Dedifferentiated amniotic fluid mesenchymal stem cell (primary cell): Measurements from ENCODE around the gene MZB1.
A peak's percentile ranks its signal among the peaks of the same experiment; 100 is the strongest.
"Not testable (repeated sequence)": the region's sequence is repeated elsewhere in the genome, so short reads cannot be mapped to it uniquely, and the experiment has no call there.

Source experiments
- DNase-seq: peaks from one replicate; pipeline ENCODE4 v3.0.0-alpha.2; 2016; ENCODE audit errors: extremely low spot score

The MZB1 gene

DNA sequence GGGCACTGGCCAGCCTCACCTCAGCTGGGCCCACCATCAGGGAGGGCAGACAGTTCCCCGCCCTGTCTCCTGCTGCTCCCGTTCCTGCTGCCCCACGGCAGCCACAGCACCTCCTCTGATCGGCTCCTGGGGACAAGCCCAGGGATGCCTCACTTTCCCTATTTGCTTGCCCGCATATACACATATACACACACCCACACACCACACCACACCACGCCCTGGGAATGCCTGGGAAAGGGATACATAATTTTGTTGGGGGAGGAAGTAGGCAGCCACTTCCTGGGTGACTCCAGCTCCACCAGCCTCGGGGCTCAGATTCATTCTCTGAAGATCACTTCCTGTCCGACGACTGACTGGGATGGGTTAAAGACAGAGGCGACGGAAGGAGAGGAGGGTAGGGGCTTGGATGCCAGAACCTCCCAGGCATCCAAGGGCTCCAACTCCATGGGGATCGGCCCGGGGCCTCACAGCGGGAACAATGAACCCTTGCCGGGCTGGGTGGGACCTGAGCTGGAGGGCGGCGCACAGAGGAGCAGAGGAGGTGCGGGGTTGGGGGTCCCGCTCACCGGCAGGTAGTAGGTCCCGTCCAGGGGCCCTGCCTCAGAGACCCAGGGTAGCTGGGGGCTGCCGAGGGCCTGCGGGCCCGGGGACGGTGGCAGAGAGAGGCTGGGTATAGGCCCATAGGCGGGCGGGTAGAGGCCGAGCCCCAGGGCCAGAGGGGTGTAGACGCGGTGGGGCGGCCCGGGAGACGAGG, 2.0 kb upstream of the MZB1 start:
- DNase-seq: no peak

DNA sequence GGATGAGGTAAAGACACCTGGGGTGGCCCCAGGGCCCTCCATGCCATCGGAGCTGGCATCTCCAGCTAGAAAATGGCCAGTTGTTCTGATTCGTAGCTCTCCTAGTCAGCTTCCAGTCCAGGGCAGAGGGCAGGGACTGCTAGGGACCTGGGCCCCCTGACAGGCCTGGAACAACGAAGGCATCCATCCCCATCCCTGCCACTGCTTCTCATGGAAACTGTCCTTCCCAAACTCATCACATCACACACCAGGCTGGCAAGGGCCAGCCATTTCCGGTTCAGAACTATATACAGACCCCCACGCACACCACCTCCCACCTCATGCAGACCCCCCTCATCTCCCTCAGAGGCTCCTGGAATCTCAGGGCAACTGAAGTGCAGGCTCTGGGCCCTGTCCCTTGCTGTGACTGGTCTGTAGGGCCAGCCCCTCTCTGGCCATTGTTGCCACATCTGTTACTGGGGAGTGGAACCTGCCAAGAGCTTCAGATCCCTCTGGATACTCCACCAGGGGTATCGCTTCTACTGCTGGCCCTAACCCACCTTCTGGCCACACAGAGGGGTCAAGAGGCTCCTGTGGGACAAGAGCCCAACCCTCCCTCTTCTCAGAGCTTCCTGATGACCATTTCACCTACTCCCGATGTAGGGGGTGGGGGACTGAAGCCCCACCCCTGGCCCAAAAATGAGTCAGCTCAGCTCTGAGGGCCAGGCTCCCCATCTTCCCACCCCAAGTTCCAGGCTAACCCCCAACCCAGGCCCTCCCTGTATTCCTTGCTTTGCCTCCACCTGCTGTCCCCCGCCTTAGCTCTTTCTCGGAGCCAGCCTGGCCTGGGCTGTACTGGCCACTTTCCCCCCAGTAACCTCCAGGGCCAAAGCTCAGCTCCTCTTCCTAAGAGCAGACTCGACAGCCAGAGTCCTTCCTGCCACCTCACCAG, 1.2 kb upstream of the MZB1 start:
- no peak for DNase-seq

DNA sequence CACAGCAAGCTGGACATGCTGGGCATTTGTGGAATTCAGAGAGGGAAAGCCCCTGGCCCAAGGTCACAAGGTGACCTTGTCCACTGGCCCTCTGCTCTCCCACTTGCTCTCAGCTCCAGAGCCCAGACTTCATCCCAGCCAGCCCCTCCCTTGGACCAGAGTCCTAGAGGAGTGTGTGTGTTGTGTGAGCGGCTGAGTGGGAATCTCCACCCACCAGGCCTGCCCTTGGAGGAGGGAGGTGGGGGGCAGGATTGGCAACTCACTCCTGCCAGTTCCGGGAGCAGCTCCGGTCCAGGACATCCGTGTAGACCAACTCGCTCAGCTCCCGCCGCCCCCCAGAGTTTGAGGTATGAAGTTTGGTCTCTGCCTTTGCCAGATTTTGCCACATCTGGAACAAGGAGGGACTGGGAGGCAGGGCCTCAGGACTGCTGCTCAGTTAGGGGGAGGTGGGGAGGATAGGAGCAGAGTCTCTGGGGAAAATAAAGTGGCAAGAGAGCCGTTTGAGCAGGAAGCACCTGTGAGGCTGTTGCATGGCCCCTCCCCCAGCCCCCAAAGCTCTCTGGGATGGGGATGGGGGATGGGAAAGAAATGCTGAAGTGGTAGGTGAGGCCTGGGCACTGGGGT, 1.4 kb downstream of the MZB1 start:
- no peak for DNase-seq

DNA sequence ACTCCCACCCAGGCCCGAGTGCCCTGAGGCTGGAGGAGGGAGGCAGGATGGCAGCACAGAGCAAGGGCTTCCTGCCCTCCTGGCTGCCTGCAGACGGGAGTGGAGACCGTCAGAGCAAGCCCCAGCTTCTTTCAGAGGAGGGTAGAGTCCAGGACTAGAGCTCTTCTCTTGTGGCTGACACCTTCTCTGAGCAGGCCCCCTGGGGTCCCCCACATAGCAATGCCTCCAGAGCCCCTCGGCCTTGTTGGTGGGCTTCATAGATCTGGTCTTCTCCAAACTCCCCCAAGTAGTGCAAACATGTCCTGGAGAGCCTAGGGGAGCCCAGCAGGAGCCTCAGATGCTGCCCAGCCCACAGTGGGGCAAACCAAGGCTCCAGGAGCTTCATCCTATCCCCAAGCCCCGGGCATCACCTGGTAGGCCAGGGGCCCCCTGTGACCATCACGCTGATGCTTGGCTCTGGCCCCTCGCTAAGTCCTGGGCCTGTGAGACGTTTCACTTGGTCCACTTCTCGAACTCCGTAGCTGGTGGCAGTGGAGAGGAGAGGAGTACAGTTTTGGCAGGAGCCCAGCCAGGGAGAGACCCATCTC, 2.0 kb downstream of the MZB1 start:
- DNase-seq: no peak

DNA sequence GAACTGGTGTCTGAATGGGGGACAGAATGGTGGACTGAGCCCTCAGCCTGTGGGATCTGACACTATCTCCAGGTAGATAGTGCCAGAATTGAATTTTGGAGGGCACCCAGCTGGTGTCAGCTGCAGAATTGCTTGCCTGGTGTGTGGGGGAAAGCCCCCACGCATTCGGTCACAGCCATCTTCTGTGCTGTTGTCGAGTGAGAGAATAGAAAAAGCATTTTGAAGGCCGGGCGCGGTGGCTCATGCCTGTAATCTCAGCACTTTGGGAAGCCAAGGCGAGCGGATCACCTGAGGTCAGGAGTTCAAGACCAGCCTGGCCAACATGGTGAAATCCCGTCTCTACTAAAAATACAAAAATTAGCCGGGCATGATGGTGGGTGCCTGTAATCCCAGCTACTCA, 2.8 kb downstream of the MZB1 start:
- DNase-seq: not testable (repeated sequence)

DNA sequence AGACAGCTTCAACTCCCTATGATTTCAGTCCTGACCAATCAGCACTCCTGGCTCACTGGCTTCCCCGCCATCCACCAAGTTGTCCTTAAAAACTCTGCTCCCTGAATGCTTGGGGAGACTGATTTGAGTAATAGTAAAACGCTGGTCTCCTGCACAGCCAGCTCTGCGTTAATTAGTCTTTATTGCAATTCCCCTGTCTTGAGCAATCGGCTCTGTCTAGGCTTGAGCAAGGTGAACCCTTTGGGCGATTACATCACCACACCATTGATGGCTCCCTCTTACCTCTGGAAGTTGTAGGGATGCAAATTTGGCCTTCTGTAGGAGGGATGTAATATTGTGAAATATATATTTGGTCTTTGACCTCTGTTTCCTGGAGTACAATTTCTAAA, 3.7 kb downstream of the MZB1 start:
- no peak for DNase-seq

DNA sequence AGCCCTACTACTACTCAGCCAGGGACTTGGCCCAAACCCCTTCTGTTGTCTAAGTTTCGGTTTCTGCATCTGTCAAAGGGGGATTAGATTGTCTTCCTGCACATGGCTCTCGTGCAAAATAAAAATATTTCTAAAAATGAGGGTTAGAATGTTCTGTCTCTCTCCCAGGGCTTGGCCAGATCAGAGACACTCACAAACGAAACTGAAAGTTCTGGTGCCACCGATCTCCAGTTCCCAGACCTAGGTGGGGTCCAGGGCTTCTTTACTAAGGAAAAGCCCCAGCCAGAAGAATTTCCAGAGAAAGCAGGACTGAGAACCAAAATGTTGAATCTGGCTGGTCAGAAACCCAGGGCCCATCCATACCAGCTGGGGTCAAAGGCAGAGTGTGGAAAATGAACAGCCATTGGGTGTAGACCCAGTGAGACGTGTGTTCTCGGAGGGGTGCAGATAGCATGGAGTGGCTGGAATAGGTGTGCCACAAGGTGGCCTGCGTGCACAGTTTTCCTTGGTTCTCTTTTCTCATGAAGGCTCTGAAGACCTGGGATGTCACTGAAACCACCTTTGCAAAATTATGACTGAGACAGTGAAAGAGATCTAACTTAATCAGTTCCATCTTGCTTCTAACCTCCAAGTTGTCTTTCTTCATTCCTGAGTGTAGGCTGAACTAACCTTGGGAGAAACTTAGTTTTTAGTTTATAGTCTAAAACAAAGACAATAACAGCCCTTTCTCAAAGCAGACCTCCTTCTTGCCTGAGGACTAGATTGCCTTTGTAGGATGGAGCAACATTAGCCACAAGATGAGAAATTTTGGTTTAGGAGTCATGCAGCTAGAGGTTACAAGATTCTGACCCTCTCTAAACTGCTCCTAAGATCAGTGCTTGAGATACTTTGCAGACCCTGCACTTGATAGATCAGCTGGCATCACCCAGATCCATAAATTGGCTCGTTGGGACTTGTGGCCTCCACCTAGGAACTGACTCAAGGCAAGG, 4.4 kb downstream of the MZB1 start:
- peak; percentile 35 for DNase-seq

DNA sequence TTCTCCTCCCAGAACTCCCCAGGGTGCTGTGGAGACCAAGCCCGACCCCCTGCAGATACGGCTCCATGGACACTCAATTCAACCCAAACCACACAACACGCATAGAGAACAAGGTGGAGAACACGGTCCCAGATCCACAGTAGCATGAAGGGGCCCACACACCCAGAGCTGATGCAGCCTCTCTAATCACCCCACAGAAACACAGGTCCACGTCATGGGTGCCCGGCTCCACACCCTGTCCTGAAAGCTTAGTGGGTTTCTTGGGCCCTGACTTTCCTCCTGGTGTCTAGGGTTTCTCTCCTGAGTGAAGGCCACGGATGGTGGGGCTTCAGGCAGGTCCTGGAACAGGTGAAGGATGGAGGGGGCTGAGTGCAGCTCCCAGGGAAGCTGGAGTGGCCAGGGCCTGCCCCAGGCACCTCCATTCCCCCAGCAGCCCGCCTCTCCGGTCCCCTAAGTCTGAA, 5.1 kb downstream of the MZB1 start:
- DNase-seq: no peak

DNA sequence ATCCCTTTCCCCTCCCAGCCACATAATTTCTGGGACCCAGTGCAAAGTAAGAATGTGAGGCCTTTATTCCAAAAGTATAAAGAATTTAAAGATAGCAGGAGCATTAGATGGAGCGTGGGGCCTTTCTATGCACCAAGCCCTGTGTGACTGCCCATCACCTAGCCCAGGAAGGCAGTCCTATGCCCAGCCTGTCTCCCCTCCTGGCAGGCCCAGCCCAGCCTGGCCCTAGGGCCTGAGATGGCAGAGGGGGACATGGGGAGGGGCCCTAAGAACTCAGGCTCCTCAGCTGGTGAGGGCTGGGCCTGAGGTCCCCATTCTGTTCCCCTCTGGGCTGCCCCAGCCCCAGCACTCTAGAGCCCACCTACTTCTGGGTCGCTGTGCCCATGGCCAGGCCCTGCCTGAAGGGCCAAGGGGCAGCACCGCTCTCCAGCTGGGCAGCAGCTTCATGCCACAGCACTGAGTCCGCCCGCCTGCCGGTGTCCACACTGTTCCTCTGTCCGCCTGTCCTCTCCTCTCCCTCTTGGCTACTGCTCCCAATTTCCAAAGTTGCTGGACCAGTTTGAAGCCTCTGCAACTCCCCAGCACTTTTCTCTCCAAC, 5.6 kb downstream of the MZB1 start:
- DNase-seq: no peak

DNA sequence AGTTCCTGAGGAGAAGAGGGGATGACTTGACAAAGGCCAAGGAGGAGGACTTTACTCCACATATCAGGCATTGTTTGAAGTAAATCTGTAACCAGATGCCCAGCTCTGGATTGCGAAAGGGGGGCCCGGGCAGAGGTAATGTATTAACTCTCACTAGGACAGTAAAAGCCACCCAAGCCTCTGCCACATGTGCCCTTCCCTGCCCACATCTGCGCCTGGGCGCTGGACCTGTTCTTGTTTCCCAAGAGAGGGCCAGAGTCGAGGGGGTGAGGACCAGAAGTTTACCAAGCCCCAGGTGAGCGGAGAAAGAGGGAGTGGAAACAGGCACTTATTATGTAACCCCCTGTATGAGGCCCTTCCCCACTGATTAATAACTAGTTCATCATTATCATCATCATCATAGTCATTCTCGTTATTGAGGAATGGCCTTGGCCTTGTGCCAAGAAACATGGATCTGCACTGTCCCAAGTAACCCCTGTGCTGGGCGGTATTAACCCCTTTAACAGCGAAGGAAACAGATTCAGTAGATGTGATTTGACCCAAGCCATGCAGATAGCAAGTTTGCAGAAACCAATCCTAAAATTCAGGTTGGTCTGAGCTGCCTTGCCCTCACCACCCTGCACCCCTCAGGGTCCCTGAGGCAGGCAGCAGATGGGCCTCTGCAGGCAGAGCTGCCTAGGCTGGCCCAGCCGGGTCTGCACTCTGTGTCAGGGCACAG, 6.3 kb downstream of the MZB1 start, which contains the start of gene SLC23A1:
Gene SLC23A1 (minus strand): TSS at position 23 of the 718 bp plus-strand sequence. CDS start 44 bp downstream, outside the sequence.
- DNase-seq: no peak

DNA sequence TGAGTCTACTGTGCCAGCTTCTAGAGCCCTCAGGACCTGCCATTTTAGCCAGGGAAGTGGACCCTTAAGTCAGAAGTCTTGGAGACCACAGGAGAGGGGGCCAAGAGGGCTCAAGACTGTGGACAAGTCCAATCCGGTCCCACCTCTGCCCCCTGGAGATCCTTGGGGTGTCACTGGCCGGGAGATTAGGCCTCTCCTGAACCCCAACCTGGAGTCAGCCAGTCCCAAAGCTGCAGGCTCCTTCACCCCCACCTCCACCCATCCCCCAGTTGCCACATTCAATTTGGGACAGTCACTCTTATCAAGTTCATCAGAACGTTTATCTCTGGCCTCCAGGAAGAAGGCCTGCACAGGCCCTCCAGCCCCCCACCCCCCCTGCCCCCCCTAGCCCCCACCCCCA, 6.9 kb downstream of the MZB1 start:
- no peak for DNase-seq

DNA sequence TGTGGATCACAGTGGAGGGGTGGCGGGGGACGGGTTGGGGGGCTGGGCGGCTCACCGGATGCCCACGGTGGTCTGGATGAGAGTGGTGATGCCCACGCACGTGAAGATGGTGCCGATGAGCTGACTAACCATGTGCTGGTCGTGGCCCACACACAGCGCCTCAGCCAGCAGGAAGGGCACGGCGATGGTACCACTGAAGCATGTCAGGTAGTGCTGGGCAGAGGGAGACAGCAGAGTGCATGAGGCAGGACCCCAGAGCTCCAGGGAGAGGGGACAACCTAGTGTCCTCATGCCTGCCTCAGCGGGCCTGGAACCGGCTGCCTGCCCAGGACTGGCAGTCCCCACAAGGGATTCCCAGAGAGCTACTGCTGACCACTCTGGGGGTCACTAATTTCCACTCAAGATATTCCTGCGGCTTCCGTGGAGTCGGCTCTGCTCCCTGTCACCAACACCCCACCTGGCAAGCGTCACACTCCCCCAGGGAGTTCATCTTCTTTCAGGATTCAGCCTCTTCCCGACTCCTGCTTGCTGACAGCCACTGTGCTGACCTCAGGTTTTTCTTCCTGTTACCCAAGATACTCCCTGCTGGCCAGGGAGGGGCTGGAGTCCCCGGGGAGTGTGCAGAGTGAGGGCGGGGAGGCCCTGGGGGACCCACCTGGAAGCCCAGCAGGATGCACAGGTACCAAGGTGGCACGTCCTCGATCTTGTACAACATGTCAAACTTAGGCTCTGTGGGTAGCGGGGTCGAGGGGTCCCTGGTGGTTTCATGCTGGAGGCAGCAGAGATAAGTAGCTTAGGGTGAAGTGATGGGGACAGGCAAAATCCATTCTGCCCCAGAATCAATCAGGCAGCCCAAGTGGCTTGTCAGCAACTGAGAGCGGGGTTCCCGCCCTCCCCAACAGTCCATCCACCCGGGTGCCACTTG, 7.6 kb downstream of the MZB1 start:
- no peak for DNase-seq

DNA sequence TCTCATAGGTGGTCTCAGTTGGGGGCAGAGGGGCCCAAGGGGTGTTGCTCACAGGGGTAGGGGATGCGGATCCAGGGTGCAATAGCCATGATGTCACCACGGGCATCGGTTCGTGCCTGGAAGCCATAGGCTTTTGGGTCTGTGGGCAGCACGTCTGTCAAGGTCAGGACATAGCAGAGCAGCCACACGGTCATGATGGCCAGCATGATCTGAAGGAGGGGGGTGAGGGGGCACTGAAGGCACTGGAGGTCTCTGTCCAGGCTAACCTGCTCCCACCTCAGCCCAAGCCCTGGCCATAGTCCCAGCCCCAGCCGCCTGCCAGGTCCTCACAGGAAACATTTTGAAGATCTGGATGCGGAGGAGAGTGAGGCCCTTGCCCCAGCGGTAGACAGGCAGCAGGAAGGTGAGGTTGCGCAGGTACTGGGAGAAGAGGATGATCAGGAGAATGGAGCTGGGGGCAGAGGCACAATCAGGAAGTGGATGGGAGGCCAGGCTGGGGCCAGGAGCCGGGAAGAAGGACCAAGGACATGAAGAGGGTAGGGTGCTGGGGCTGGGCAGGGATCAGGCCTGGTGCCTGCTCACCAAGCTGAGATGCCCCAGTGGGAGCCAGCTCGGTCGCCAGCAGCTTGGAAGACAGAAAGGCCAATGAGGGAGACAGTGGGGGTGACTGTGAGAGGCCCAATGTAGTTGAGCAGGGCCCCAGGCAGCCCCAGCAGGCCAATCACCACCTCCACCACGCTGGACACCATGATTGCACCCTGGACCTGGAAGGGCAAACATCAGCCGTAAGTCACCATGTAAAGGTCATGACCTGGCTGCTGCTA, 9.9 kb downstream of the MZB1 start:
- DNase-seq: no peak

DNA sequence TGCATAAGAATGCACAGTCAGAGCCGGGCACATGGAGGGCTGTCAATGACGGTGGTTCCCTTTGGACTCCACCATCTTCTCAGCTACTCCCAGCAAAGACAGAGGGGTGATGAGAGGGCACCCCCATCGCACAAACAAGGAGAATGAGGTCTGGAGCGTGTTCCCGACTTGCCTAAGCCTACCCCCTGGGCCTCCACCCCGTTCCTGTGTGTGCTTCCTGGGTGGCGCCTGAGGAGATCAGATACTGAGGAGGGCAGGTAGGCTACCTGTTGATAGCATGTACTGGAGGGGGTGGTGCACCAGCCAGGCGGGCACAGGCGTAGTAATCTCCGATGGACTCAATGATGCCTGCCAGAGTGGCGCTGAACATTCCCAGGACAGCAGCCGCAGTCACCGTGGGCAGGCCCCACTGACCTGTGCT, 10.8 kb downstream of the MZB1 start:
- DNase-seq: no peak

DNA sequence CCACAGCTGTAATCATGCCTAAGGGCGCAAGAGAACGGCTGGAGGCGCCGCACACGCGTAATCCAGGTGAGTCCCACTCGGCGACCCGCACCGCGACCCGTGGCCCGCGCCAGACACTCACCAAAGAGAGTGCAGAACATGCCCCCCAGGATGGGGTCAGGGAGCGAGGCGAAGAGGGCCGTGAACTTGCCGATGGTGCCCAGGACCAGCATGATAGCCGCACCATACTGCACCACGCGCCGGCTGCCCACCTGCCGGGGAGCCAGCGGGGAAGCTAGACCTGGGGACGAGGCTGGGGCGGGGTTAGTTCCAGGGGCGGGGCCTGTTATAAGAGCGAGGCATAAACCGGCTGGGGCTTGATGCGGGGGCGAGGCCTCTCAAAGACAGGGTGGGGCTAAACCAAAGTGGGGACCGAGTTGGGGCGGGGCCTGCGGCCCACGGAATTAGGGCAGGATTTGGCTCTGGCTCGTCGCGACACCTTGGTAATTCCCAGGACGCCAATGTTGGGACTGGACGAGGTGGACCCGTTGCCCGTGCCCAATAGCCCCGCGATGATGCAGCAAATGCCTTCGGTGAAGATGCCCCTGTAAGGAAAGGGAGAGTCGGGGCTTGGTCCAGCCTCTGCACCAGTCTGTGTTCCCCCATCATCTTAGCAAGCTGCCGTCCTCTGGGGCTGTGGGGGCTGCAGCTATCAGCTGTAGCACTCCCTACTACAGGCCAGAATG, 11.4 kb downstream of the MZB1 start:
- DNase-seq: no peak

DNA sequence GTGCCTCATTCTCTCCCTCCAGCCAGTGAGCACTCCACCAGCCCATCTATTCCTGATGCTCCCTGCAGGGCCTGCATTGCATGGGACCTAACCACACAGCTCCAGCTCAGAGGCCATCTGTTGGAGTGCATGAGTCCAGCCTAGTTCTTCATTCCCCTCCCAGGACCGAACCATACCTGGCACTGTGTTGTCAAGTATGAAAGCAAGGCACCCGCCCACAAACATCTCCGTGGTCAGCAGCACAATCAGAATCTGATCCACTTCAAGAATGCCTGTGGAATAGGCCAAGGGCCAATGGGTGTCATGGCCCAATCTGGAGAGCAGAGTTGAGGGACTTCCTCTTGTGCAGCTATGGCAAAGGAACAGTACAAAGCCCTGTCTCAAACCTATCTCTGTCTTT, 12.5 kb downstream of the MZB1 start:
- no peak for DNase-seq

DNA sequence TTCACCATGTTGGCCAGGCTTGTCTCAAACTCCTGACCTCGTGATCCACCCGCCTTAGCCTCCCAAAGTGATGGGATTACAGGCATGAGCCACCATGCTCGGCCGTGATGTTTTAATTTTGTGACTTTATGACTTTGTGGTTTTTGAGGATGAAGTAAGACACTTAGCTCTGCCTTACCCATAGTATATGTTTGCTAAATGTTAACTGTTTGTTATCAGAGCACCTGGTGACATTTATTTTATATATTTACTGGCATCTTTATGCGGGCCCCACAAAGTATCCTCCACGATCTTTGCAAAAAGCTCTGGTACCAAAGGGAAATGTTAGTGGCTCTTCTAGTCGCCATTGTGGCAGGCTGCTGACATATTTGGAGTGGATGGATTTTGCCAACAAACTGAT, 13.3 kb downstream of the MZB1 start:
- DNase-seq: no peak
